Prostate gland (tissue), 2 donors: ENCODE results near the gene ZNF879.

ENCODE experiments used
- POLR2A ChIP-seq: fragments of 450-650 bp; IDR thresholded peaks from one replicate; pipeline ENCODE4 v1.6.1; 2016; ENCODE audit warnings: antibody characterized with exemption, mild to moderate bottlenecking
- POLR2AphosphoS5 ChIP-seq: sonication (generic); formaldehyde crosslinking; IDR thresholded peaks from one replicate; pipeline ENCODE4 v1.6.1; 2017; ENCODE audit warnings: antibody characterized with exemption
- TF ChIP-seq, protein P1 (sequence below), 4 experiments: fragments of 200-600 bp in 2 of 4; fragments of 450-650 bp in 2 of 4; sonication (generic) in 2 of 4; IDR thresholded peaks; 1 replicate in 3 of 4; 2 replicates in 1 of 4; pipeline ENCODE4 v1.5.1; 2016 to 2019; ENCODE audit warnings: antibody characterized with exemption in 4 of 4, mild to moderate bottlenecking in 2 of 4, moderate library complexity in 2 of 4

DNA sequence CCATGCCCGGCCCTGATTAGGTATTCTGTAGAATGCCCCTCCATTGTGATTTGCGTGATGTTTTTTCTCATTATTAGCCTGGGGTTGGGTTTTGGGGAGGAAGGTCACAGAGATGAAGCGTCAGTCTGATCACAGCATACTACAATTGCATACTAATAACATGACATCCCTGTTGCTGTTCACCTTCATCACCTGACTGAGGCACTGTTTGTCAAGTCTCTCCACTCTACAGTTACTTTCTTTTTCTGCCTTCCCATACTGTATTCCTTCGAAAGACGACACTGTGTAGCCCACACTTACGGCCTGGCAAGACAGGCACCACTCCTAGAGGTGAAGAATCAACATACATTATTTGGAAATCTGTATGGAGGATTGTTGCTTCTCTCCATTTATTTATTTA lies 42.1 kb downstream of the ZNF879 start:
- TF ChIP-seq, protein P1, sequence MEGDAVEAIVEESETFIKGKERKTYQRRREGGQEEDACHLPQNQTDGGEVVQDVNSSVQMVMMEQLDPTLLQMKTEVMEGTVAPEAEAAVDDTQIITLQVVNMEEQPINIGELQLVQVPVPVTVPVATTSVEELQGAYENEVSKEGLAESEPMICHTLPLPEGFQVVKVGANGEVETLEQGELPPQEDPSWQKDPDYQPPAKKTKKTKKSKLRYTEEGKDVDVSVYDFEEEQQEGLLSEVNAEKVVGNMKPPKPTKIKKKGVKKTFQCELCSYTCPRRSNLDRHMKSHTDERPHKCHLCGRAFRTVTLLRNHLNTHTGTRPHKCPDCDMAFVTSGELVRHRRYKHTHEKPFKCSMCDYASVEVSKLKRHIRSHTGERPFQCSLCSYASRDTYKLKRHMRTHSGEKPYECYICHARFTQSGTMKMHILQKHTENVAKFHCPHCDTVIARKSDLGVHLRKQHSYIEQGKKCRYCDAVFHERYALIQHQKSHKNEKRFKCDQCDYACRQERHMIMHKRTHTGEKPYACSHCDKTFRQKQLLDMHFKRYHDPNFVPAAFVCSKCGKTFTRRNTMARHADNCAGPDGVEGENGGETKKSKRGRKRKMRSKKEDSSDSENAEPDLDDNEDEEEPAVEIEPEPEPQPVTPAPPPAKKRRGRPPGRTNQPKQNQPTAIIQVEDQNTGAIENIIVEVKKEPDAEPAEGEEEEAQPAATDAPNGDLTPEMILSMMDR (IDR thresholded peaks at IDR 0.05): no peak
- TF ChIP-seq POLR2A: no peak
- TF ChIP-seq POLR2AphosphoS5: no peak
